ENCODE measurements around the gene PTCRA. TPM values are rescaled to one million over a fixed set of nuclear protein-coding genes. Genes with fewer than 3 reads are reported as not detected.

The PTCRA gene
- total RNA-seq, 1 donor from 2014 or later = not detected

DNA sequence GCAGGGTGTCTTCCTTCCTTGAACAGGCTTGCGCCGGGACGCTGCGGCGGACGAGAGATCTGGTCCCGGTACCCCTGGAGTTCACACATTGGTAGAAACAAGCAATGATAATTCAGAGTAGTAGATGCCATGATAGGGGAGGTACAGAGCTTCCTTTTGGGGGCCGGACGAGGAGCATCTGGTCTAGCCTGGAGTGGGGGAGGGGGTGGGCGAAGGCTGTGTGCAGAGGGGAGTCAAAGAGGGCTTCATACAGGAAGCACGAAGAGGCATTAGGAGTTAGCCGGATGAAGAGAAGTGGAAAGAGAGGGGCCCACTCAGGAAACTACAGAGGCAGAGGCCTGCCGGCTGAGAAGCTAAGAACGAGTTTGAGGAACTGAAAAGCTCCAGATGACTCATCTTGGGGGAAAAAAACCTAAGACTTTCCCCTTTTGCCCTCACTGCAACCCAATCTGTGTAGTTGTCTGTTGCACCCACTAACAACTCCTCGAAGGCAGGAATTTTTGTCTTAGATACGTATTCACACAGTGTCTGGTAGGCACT lies 14.0 kb downstream of the PTCRA start:
- Mint-ChIP-seq H3K4me3 (peak overlapping the region; percentile 97), H3K27ac (peak overlapping the region; percentile 97), H3K36me3 (ENCODE audit: low read depth) (peaks cover 52% of the 10 kb centered on the region), H3K27me3 (no peaks in the 10 kb centered on the region), H3K4me1 (peaks cover 65% of the 10 kb centered on the region), H3K9me3 (no peaks in the 10 kb centered on the region)
- intact Hi-C loops (cut with micrococcal nuclease) = loop anchor here (1.0 to 5.0 kb wide), 14 partner anchors 19 to 647 kb away; partner anchors contain the start of genes CUL7, KLC4, KLHDC3 and MRPL2
- DNase-seq = peak; percentile 58
- ChIA-PET CTCF (interaction anchor here (1.1 to 1.5 kb wide), 2 partner anchors 54 to 268 kb away, joined by 3 to 7 read pairs; partner anchors contain the start of gene PPP2R5D), POLR2A (interaction anchor here (0.5 to 5.4 kb wide), 58 partner anchors 8 to 1317 kb away, joined by 3 to 97 read pairs (median 5); partner anchors contain the start of genes ABCC10, BICRAL, CUL7 and CUL9)
- TF ChIP-seq, protein P1, sequence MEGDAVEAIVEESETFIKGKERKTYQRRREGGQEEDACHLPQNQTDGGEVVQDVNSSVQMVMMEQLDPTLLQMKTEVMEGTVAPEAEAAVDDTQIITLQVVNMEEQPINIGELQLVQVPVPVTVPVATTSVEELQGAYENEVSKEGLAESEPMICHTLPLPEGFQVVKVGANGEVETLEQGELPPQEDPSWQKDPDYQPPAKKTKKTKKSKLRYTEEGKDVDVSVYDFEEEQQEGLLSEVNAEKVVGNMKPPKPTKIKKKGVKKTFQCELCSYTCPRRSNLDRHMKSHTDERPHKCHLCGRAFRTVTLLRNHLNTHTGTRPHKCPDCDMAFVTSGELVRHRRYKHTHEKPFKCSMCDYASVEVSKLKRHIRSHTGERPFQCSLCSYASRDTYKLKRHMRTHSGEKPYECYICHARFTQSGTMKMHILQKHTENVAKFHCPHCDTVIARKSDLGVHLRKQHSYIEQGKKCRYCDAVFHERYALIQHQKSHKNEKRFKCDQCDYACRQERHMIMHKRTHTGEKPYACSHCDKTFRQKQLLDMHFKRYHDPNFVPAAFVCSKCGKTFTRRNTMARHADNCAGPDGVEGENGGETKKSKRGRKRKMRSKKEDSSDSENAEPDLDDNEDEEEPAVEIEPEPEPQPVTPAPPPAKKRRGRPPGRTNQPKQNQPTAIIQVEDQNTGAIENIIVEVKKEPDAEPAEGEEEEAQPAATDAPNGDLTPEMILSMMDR (IDR thresholded peaks at IDR 0.05) = no peak
- ATAC-seq (ENCODE audit: low read depth) = peak; percentile 61

DNA sequence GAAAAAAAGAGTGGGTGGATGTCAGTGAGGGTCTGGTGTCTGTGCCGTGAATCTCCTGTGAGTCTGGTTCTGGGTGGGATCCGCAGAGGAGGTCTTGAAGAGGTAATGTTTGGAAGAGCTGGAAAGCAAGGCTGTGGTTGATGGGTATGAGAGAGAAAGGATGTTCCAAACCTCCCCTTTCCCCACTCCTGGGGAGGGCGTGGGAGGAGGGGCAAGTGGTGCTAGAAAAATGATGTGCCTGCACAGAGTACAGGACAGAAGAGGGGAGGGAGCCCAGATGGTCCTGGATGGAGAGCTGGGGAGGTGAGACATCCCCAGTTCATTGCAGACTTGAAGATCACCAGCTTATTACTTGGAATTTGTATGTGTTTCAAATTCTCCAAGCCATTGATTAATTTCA lies 16.6 kb downstream of the PTCRA start:
- Mint-ChIP-seq H3K27ac (peak overlapping the region; percentile 97), H3K27me3 (no peaks in the 10 kb centered on the region), H3K36me3 (ENCODE audit: low read depth) (peaks cover 75% of the 10 kb centered on the region), H3K4me1 (peaks cover 76% of the 10 kb centered on the region), H3K4me3 (peak overlapping the region; percentile 97), H3K9me3 (no peaks in the 10 kb centered on the region)
- DNase-seq (no peak), ATAC-seq (ENCODE audit: low read depth) (no peak)
- TF ChIP-seq, protein P1 (IDR thresholded peaks at IDR 0.05) = no peak
- intact Hi-C loops (cut with micrococcal nuclease) = loop anchor here (5.0 kb wide), 1 partner anchor 435 kb away; the partner anchor contains the start of gene ZNF318
- ChIA-PET CTCF (interaction anchor here (0.8 kb wide), 1 partner anchor 33 kb away, joined by 3 read pairs; no protein-coding TSS in a partner anchor), POLR2A (interaction anchor here (0.6 to 5.4 kb wide), 4 partner anchors 13 to 237 kb away, joined by 3 to 97 read pairs (median 14); partner anchors contain the start of genes GNMT and PEX6)

DNA sequence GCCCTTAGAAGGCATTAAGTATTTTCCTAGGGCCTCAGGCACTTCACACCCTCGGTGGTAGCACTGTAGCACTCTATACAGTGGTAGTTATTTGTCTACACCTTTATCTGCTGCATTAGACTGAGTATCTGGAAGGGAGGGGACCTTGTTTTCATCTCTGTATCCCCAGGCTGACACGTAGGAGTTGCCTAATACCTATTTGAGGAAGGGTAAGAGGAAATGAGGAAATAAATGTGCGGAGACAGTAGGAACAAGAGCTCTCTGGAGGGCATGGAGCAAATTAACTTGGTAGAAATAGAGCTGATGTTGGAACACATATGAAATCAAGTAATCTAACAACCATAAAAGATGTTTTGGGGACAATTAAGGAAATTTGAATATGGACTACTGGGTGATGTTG lies 17.4 kb downstream of the PTCRA start:
- intact Hi-C loops (cut with micrococcal nuclease) = loop anchor here (5.0 kb wide), 1 partner anchor 434 kb away; the partner anchor contains the start of gene ZNF318
- Mint-ChIP-seq H3K4me1 (peaks cover 78% of the 10 kb centered on the region), H3K4me3 (peak overlapping the region; percentile 97), H3K27ac (peak overlapping the region; percentile 57), H3K9me3 (no peaks in the 10 kb centered on the region), H3K27me3 (no peaks in the 10 kb centered on the region), H3K36me3 (ENCODE audit: low read depth) (peaks cover 83% of the 10 kb centered on the region)
- TF ChIP-seq, protein P1 (IDR thresholded peaks at IDR 0.05) = no peak
- POLR2A ChIA-PET = interaction anchor here (0.6 to 1.2 kb wide), 3 partner anchors 12 to 81 kb away, joined by 3 to 9 read pairs (median 3); partner anchors contain the start of genes KLHDC3 and MEA1
- no peak for ATAC-seq (ENCODE audit: low read depth)
- CTCF ChIA-PET = no interaction called here
- DNase-seq = no peak

DNA sequence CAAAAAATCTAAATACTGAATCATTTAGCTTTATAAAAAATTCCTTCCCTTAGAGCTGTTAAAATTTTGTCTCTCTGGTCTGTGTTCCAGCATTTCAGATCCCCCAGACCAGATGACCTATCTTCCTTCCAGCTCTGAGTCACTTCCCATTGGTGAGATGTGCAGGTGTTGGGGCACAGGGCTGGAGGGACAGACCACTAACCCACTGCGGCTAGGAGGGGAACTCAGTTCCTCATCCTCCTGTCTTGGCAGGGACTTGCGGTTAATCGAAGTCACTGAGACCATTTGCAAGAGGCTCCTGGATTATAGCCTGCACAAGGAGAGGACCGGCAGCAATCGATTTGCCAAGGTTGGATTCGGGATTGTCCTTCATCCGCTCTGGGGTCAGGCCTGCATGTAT lies 19.5 kb downstream of the PTCRA start:
- intact Hi-C loops (cut with micrococcal nuclease) = no loop called here
- Mint-ChIP-seq H3K36me3 (ENCODE audit: low read depth) (peaks cover 95% of the 10 kb centered on the region), H3K4me3 (peak overlapping the region; percentile 15), H3K27me3 (no peaks in the 10 kb centered on the region), H3K9me3 (no peaks in the 10 kb centered on the region), H3K4me1 (peaks cover 64% of the 10 kb centered on the region), H3K27ac (peak overlapping the region; percentile 71)
- ATAC-seq (ENCODE audit: low read depth) = peak; percentile 40
- CTCF ChIA-PET = no interaction called here
- POLR2A ChIA-PET = interaction anchor here (0.6 to 1.2 kb wide), 3 partner anchors 26 to 51 kb away, joined by 4 to 5 read pairs (median 4); partner anchors contain the start of gene PPP2R5D
- TF ChIP-seq, protein P1 (IDR thresholded peaks at IDR 0.05) = no peak
- no peak for DNase-seq

DNA sequence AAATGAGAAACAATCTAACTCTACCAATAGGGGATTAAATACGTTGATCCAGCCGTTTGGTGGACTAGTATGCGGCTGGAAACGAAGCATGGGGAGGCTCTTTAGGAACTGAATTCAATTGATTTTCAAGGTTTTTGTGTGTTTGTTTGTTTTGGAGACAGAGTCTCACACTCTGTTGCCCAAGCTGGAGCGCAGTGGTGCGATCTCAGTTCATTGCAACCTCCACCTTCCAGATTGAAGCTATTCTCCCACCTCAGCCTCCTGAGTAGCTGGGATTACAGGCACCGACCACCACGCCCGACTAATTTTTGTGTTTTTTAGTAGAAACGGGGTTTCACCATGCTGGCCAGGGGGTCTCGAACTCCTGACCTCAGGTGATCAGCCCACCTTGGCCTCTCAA lies 20.5 kb downstream of the PTCRA start:
- TF ChIP-seq, protein P1 (IDR thresholded peaks at IDR 0.05) = no peak
- Mint-ChIP-seq H3K36me3 (ENCODE audit: low read depth) (peaks cover 95% of the 10 kb centered on the region), H3K9me3 (no peaks in the 10 kb centered on the region), H3K4me3 (no peak overlapping the region), H3K27me3 (no peaks in the 10 kb centered on the region), H3K4me1 (peaks cover 54% of the 10 kb centered on the region), H3K27ac (peak overlapping the region; percentile 7)
- intact Hi-C loops (cut with micrococcal nuclease) = no loop called here
- DNase-seq (no peak), ATAC-seq (ENCODE audit: low read depth) (no peak)
- ChIA-PET CTCF (no interaction called here), POLR2A (interaction anchor here (0.6 kb wide), 1 partner anchor 17 kb away, joined by 3 read pairs; no protein-coding TSS in a partner anchor)

Measured in activated B cell treated with CpG ODN at 0.5 μM for 24 hours (primary cell).